UCSD-AML1 (cell line): ENCODE measurements around the gene TARS3.

ENCODE experiments used
- DNase-seq: peaks from one replicate; lab custom pipeline; 2025; ENCODE audit not compliant: unreplicated experiment; lab: John Stamatoyannopoulos, UW

TARS3 gene

DNA sequence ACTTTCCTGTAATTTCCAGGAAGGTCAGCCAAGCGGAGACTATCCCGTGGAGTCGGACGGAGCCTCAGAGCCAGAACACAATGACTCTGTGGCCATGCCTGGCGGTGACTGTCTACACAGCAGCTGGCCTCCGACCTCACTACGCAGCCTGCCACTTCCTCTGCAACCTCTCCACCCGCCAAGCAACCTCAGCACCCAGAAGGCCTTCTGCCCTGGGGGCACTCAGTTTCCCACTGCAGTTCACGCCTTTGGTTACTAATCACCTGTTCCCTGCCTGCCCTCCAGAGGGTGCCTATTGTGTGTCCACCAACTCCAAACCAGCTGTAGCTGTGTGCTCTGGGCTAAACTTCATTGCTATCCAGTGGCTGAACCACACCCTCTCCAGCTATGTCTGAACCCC is 116.1 kb downstream of the TARS3 start:
- no peak for DNase-seq

DNA sequence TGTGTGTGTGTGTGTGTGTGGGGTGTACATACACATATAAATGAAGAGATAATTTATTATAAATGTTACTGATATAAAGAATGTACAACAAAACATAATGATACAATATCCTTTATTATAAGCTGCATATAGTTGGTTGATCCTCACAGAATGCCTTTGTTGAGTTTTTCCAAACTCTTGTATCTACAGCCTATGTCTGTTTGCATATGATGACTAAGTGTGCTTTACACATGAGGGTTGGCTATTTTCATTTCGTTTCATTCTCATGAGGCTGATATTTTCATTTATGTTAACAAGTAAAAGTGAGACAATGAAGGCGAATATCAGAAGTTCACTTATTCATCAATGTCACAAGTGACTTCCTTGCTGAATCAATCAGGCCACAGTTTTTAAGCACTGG is 117.2 kb downstream of the TARS3 start:
- DNase-seq: no peak

DNA sequence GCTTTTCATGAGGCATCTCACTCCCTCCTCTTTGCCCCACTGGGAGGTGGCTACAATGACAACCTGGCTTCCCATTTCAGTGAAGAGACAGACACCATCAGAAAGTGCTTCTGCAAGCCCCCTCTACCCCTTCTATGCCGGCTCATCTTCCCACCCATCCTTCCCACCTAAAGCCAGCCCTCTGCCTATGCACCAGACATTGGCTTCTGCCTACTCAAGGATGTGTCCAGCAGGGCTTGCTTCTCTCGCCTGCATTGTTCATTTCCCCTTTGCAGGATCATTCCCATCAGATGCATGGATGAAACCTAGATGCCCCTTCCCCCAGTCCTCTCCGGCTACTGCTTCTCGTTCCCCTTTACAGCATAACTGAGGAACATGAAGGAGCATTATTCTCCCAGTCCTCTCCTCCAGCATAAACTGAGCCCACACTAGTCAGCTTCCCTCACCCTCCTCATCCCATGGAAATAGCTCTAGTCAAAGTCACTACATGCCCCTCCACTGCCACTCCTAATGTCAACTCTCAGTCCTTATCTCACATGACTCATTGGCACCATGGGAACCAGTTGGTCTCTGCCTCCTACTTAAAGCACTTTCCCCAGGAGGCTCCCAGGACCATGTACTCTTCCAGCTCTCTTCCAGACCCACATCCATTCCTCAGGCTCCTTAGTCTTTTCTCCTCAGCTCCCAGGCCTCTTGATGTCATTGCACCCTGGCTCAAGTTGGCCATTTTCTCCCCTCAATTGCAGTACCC is 120.0 kb downstream of the TARS3 start:
- no peak for DNase-seq
